Tongue (tissue), 2 donors: ENCODE measurements around the gene EPSTI1. TPM values are rescaled to one million over a fixed set of nuclear protein-coding genes. Genes with fewer than 3 reads are reported as not detected.
A peak's percentile ranks its signal among the peaks of the same experiment; 100 is the strongest.

Experiments
- DNase-seq: peaks from one replicate; pipeline ENCODE4 v3.0.0-alpha.2; 2015
- total RNA-seq: library from RNA; depleted of rRNA; stranded (reverse); fragments of >200 nt; gene quantifications from one replicate; pipeline ENCODE4 v1.2.3, GENCODE V29; 2014

The EPSTI1 gene
- total RNA-seq, 1 donor from 2014 or later, result 4.5 TPM

DNA sequence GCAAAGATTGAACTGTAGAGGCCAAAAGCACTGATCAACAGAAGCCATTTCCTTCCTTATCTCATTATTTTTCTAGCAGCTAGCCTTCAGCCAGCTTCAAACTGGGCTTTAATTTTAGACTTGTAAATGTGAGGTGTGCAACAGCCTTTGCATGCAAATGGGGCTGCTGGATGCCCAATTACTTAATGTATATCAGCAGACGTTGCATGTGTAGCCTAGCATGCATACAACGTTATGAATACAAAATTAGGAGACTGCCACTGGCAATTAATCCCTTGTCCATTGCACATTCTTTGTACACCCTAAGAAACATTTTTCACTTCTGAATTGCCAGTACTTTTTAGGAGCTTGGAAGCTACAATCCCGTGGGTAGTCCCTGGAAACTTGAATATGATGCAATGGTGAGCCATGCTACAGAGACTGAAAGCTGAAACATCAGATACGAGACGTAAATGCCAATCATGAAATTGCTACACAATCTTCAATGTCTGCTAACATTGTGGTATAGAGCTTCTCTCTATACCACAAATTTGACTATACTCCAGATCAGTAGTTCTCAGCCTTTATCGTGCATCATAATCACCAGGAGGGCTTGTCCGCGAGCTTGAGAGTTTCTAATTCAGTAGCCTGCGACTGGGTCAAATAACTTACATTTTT is 20.2 kb downstream of the EPSTI1 start:
- no peak for DNase-seq

DNA sequence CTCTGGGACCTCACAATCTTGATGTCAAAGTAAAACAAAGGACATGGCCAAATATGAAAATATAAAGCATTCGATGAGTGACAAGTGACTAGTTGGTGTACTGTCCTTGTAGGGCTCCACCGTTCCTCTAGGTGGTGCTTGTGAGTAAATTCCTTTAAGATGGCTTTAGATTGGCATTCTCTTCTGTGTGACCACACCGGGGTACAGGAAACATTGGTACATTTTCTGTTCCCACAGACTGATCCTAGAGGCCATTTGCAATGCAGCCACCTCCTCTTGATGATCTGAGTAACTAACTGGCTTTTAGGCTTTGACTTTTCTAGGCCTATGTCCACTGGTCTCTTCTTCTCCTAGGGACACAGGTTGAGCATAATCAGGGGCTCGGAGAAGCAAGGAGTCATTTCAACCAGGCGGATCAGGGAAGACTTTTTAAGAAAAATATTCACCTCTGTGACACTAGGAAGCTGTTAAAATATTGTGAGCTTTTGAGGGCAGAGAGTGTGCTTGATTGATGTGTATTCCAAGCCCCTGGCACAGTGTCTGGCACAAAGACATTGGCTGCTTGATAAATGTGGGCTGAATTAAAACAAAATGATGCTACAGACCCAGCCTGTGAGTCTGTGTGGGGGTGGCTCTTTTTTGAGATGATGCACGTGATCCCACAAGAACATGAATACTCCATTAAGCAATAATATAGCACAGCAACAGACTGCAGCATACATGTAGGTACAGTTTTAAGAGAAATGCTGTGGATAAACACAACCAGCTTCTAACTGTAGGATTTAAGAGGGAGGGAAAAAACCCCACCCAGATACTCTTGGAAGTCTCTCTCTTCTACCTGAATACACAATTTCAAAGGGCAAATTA is 21.0 kb downstream of the EPSTI1 start:
- peak; percentile 44 for DNase-seq

DNA sequence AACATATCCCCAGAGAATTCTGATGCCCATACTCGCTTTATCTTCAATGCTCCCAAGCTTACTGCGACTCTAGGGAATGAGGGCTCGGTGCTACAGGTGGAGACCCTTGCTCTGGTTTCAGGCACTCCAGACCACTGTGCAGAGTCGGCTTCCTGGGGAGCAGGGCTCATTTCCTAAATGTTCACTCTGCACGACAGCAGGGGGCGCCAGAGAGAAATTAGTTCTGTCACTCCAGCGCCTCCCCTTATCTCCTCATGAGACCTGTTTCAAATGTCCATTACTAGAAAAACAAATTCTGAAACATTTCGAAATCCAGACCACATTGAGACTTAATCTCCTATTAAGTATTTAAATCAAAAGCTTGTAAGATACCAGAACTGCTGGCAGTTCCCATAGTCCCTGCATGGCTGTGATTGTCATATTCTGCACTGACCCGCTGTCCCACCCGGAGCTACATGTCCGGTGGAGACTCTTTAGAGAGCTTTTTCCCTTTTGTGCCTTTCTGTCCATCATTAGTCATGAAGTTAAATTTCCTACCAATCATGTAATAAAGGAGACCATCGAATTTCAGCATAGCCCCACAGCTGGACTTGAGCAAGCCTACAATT is 22.4 kb downstream of the EPSTI1 start:
- peak; percentile 83 for DNase-seq

DNA sequence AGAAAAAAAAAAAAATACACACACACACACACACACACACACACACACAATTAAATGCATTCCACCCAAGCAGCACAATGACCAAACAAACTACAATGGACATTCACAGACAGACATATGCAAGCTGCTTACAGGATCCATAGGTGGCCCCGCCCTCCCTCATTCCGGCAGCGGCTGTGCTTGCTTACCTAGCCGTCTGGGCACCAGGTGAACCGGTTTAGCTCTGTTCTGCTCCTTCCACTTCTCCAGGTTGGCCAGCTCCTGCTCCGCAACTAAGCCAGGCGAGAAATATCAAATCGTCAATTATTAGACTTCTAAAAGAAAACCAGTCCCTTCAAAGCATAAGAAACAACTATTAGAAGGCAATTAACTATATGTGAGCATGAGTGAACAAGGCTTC is 23.1 kb downstream of the EPSTI1 start:
- peak; percentile 19 for DNase-seq

DNA sequence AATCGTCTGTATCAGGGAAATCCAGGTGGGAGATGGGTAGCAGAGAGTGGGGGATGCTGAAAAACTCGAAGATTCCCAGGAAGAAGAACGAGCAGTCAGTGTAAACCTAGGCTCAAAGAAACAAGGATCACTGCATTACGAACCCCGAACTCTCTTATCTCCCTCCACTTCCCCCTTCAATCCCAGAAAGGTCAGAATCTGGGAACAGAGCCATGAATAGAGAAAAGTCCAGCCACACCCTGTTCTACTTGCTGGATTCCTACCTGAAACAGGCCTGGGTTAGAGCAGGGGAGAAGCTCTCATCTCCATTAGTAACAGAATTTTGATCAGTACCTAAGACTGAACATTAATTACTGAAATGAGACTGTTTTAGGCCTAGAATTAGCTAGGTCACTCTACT is 24.4 kb downstream of the EPSTI1 start:
- DNase-seq, result no peak

DNA sequence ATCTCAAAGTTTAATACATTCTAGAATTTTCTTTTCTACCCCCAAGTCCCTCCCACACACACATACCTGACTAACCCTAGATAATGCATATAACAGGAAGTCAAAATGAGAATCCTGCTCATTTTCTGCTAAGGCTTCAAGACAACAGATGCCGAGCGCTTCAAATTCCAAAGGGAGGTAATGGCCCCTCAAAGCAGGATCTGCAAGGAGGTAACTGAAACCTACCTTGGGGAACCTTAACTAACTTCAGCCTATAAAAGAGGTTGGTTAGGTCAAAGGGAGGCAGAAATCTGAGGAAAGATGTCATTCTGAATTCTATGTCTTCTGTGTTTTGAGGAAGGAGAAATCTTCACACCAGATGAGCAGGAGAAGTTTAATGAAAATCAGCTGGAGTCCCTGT is 26.8 kb downstream of the EPSTI1 start:
- DNase-seq, result no peak

DNA sequence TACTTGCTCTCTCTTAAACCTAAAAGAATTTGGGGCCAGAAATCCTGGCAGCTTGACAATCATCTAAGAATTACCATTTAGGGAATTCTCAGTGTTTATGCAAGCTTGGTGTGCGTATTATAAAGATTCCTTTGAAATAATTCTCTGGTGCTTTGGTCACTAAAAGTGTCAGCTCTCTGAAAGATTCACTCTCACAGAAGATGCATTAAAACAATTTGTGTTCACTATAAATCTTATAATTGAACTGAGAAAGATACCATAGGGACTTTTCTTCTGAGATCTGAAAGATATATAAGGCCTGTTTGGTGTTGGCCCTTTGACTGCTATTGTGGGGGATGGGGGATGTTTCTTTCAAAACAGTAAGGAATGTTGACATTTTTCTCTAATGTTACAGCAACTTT is 27.3 kb downstream of the EPSTI1 start:
- no peak for DNase-seq

DNA sequence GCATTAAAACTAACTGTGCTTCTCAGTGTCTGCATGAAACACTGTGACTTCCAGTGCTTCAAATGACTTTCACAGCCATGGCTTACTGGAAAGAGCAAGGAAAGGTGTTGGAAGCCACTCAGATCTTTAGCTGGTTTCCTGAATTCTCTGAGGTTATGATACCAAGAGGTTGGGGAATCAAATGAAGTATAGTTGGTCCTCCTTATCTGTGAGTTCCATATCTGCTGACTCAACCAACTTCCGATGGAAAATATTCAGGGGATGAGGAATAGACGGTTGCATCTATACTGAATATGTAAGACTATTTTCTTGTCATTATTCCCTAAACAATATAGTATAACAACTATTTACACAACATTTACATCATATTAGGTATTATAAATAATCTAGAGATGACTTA is 32.4 kb downstream of the EPSTI1 start:
- no peak for DNase-seq

DNA sequence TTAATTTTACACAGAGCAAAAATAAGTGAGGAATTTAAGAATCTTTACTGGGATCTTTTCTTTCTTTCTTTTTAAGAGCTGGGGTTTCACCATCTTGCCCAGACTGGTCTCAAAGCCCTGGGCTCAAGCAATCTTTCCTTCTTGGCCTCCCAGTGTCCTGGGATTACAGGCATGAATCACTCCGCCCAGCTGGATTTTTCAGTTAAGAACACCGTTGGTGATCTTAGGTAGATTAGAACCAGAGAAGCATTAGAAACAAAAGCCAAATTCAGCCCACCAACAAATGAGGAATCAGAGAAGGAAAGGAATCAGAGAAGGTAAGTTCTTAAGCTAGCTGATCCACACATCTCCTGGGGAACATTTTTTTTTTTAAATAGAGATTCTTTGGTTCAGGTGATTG is 34.2 kb downstream of the EPSTI1 start:
- DNase-seq, result no peak

DNA sequence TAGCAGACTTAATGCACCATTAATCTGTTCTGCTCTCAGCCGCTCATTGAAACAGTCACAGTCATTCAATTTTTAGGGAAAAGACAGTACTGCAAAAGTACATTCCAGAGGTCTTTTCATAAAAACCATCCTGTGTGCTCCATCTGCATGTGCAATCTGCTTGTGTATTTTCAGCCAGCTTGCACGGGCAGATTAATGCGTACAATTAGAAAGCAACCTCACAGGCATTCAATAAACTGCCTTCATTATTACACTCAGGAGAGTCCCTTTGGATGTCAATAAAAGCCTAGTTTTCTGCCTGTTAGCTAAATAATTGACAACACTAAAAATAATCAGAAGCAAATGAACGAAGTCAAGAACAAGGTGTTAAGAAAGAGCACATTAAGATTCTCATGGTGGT is 41.9 kb downstream of the EPSTI1 start:
- DNase-seq, result no peak

DNA sequence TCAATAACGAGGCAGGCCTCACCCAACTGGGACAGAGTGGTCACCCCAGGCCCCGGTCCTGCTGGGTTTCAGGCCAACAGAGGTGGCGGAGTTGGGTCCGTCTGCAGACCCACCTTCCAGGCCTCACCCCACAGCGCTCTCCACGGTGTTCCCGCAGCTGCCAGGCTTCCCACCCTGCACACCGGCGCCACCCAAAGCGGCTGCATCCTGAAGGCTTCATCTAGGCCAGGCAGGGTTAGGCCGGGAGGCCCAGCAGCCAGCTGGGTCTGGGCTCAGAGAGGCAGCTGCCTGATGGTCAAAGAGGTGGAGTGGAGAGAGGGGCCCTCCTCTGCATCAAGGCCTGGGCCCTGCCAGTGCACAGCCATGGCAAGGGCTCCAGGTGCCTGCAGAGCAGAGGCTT is 44.1 kb downstream of the EPSTI1 start:
- no peak for DNase-seq

DNA sequence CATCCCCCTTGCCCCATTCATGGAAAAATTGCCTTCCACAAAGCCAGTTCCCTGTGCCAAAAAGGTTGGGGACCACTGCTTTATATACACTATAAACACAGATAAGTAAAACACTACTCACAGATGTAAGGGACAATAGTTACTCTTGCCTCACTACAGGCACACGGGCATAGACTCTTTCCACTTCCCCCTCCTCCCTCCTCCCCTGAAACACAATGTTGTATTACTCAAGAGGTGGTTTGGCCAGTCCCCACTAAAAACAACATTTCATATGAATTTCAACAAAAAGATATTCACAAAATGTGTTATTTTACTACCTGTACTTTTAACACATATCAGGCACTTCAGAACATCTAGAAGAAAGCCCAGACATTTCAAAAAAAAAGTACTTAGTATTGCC is 45.1 kb downstream of the EPSTI1 start:
- no peak for DNase-seq

DNA sequence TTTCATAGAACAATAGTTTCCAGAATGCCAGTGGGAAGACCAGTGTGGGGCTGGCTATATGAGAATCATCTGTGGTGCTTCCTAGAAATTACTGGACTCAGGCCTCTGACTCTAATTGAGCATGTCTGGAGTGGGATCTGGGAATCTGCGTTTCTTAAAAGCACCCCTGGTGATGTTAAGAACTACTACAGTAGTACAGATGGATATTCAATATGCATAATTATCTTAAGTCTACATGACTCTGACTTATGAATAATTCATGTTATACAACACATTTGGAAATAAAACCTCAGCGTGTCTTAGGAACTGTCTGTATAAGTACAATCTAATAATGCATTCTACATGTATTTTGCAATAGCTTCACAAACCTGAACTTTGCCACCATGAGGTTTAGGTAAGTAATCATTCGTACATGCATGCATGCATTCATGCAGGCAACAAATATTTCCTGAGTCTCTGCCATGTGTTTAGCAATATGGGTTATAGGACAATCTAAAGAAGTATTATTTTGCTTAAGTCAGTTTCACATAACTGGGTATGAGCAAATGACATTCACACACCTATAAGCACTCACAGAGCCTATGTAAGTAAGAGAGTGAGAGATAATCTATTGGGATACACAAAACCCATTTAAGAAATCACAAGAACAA is 62.0 kb downstream of the EPSTI1 start:
- DNase-seq, result no peak

DNA sequence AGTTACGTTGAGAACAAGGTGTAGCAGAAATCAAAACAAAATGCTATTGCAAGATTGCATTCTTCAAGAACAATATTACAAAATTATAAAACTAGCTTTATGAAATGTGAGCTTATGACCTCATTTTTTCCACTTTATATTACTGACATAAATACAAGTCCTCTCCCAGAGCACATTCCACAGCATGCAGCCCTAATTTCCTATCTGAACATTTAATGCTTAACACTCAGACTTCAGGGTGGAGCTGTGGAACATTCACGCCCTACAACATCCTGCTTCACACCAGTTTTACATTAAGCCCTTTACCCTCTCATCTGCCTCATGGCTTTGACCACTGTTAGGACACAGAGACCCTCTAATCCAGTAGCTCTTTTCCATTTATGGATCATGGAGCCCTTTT is 65.5 kb downstream of the EPSTI1 start:
- DNase-seq, result peak; percentile 24

DNA sequence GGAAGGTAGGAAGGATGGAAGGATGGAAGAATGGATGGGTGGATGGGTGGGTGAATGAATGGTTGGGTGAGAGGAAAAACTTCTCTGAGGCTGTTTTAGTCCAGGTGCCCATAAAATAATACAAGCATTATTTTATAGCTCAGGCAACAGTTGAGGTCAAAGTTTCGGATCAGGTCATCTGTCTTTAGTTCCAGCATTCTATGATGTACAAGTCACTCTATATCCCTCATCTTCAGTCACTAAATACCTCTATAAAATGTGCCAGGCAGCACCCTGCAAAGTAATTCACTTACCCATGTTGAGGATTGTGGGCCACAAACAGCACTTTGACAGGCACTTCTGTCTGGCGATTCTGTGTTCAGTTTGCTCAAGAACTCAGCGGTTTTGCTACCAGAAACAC is 66.0 kb downstream of the EPSTI1 start:
- no peak for DNase-seq

DNA sequence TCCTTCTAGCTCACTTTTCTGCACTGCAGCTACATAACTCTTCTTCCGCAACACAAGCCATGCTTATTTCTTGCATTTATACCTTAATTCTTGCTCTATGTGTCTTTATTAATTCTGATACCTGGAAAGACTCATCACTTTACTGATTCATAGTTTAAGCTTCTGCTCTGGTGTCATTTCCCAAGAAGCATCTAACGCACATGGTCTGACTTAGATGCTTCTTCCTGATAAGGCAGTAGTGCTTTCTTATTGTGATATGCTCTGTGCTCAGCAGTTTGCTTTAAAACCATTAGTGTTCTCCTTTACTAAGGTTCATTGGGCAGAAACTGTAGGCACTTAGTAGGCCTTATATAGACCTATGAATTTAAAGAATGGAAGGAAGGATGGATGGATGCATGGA is 66.4 kb downstream of the EPSTI1 start:
- no peak for DNase-seq

DNA sequence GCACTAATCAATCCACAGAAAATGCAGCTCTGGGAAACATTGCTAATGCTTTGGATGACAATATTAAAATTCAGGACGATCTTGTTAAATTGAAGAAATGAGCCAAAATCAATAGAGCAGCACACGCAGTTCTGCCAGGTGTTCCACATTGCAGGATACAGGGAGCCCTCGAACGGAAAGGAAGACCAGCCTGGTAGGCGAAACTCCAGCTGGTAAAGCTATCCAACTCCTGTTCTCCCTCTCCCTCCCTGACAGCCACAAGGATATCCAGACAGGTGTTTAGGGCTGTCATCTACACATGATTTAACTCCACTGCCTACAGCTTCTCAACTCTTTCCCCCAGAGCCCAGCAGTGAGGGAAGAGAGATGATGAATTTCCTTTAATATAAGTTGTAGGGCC is 67.7 kb downstream of the EPSTI1 start:
- peak; percentile 46 for DNase-seq

DNA sequence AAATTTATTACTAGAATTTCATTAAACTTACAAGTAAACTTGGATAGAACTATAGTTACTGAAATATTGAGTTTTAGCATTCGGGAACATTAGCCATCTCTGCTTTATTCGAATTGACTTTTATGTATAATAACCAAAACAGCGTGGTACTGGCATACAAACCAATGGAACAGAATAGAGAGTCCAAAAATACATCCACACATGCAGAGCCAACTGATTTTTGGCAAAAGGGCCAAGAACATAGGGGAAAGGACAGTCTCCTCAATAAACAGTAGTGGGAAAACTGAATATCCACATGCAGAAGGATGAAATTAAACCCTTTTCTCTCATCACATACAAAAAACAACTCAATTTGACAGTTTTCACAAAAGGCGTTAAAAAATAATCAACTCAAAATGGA is 84.3 kb downstream of the EPSTI1 start:
- no peak for DNase-seq

DNA sequence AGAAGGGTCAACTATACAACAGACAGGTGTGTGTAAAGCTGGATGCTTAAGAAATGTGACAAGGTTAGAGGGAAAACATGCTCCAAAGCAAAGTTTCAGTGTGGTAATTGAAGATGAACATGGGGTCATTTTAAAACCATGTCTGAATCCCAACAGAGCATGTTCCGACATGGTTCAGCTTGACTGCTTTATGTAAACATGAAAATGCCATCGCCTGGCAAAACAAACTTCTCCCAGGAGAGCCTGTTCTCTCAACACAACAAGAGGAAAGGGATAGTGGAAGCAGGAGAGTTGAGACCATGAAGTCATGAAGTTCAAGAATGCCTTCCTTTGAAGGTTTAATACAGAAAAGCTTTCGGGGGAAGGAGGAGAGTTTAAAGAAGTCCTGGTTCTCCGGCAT is 85.8 kb downstream of the EPSTI1 start:
- DNase-seq, result no peak

DNA sequence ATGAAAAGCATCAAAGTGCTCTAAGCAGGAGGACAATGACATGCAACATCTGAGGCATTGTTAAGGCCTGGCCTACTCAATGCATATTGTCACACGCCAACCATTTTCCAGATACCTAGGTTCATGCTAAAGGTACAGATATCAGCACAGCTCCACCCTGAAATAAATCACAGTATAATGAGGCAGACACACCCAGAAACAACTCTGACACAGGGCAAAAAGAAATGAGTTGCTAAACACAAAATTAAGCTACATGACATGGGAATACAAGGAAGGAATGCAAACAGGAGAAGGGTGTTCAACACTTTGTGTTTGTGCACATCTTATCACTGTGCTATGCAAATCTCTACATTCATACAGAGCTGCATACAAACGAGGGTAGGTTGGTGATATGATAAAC is 86.5 kb downstream of the EPSTI1 start:
- no peak for DNase-seq

DNA sequence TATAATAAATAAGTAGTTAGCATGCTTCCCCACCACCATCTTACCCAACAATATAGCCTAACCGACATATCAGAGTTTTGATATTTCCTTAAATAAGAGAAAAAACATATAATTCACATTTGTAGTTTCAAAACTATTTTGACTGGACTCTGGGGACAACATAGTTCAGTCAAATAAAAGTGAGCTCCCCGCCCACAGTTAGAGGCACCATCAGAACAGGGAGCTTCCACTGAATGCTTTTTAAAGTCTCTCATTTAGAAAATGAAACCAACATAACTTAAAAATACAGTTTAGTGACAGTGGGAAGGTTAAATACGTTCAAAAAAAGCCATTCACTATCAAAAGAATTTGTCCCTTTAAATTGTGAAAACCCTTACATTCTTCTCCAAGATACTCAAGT is 92.8 kb downstream of the EPSTI1 start:
- no peak for DNase-seq

DNA sequence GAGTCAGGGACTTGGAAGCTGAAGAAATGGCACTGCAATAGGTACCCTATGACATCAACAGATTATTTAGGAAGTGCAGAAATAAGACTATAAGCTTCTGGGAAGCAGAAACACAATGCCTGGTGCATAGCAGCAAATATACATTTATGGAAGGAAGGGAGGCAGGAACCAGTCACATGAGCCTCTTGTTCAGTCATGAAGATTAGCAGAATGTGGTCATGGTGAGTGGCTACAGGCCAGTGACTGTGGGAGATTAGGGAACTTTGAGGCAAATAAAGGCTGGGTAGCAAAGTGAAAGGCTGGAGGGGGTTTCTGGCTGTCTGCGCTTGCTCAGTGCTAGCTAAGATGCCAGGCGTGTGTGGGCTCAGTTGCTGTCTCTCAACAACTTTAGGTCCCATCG is 96.3 kb downstream of the EPSTI1 start:
- DNase-seq, result peak; percentile 64

DNA sequence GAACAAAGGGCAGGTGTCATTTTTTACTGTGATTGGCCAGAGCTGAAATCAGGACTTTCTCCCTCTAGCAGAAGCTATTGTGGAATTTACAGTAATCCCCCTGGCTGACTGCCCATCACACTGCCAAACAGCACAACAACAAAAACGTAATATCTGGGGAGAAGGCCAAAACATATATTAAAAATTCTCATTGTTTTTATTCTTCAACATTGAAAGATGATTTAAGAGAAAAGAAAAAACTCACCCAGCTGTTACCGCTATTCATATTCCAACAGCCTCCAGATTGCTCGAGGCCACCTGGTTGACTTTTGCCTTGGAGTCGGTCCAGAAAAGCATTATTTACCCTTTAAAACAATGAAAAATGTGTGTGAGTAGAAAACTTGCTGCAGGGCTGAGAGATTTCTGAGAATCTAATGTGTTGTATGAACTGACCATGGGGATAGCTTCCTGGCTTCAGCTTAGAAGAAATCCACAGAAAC is 97.2 kb downstream of the EPSTI1 start:
- DNase-seq, result peak; percentile 96
